ENCODE measurements around the gene NOTCH1.

DNA sequence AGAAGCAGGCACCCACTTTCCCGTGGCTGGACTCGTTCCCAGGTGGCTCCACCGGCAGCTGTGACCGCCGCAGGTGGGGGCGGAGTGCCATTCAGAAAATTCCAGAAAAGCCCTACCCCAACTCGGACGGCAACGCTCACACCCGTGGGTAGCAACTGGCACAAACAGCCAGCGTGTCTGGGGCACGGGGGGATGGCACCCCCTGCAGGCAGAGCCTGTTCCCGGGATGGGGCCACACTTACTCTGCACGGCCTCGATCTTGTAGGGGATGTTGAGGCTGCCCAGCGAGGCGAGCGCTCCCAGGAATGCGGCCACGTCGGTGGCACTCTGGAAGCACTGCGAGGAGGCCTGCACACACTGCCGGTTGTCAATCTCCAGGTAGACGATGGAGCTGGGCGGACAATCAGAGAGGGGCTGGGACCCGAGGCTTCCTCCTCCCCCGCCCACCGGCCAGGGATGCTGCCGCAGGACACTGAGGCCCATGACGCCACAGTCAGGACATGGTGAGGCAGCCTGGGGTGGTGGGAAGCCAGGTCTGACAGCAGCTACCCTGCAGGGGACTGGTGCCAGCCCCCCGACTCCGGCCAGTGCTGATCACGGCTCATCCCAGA, 42.8 kb downstream of the NOTCH1 start:
- TF ChIP-seq, protein P1, sequence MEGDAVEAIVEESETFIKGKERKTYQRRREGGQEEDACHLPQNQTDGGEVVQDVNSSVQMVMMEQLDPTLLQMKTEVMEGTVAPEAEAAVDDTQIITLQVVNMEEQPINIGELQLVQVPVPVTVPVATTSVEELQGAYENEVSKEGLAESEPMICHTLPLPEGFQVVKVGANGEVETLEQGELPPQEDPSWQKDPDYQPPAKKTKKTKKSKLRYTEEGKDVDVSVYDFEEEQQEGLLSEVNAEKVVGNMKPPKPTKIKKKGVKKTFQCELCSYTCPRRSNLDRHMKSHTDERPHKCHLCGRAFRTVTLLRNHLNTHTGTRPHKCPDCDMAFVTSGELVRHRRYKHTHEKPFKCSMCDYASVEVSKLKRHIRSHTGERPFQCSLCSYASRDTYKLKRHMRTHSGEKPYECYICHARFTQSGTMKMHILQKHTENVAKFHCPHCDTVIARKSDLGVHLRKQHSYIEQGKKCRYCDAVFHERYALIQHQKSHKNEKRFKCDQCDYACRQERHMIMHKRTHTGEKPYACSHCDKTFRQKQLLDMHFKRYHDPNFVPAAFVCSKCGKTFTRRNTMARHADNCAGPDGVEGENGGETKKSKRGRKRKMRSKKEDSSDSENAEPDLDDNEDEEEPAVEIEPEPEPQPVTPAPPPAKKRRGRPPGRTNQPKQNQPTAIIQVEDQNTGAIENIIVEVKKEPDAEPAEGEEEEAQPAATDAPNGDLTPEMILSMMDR (IDR thresholded peaks at IDR 0.05), result no peak
- TF ChIP-seq, protein P2, sequence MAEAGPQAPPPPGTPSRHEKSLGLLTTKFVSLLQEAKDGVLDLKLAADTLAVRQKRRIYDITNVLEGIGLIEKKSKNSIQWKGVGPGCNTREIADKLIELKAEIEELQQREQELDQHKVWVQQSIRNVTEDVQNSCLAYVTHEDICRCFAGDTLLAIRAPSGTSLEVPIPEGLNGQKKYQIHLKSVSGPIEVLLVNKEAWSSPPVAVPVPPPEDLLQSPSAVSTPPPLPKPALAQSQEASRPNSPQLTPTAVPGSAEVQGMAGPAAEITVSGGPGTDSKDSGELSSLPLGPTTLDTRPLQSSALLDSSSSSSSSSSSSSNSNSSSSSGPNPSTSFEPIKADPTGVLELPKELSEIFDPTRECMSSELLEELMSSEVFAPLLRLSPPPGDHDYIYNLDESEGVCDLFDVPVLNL (CRISPR knock-in tag; IDR thresholded peaks at IDR 0.05; ENCODE audit: borderline replicate concordance, low read depth), result no peak
- TF ChIP-seq MYBL2 (CRISPR knock-in tag; IDR thresholded peaks at IDR 0.05), result no peak

Measured in WTC11 (cell line).